GM21717 (cell line): Measurements from ENCODE around the gene EGR2.
A peak's percentile ranks its signal among the peaks of the same experiment; 100 is the strongest.

Source experiments
- ATAC-seq: cut with Tn5 transposase; IDR thresholded peaks from one replicate; pipeline ENCODE4 v1.9.1; 2021; ENCODE audit warnings: mild to moderate bottlenecking, moderate library complexity; ENCODE audit not compliant: unreplicated experiment

The EGR2 gene

DNA sequence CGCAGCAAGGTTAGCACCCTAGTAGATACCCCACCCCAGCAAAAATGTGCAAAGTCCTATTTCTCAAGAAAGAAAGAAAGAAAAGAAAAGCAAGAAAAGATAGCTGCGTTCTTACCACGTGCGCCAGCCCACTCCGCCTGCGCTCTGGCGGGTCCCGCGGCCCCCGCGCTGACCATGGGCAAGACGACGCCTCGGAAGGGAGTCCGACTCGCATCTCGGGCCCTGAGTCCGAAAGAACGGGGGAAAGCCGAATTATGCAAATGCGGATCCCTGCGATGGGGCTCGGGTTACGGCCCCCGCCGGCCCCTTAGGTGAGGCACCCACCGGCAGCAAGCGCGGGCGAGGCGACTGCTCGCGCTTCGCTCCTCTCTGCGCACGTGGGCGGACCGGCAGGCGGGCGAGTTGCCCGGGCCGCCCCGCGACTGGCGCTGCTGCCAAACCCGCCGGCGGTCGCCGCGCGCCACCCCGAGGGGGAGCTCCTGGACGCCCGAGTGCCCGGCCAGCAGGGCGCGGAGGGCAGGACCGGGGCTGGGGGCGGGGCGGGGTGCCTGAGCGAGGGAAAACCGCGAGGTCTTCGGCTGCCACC is 2.4 kb upstream of the EGR2 start:
- no peak for ATAC-seq

DNA sequence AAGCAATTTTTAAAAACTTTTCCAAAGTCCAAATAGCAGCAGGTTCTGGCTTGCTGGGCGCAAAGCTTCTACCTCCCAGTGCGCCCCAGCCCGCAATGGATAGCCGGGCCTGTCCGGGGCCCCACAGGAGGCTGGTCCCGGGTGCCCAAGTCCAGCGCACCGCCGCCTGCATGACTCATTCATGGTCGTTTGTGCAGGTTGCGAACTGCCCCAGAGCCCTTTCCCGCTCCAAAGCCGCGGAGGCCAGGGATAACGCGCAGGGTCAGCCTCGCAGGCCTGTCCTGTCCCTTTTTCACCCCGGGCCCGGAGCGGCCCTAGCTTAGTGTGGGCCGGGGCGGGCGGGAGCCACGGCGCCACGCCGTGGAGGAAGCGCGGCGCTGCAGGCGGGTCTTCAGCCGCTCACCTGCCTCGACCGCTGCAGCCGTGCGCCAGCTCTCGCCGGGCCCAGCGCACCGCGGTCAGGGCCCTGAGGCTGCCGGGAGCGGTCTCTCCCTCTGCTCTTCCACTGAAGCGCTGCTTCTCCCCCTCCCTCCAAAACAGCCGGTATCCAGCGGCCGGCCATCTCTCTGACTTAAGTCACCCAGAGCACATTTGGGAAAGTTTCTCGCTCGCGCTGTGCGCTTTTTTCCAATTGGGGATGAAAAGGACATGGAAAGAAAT is 1.7 kb upstream of the EGR2 start:
- peak; percentile 28 for ATAC-seq

DNA sequence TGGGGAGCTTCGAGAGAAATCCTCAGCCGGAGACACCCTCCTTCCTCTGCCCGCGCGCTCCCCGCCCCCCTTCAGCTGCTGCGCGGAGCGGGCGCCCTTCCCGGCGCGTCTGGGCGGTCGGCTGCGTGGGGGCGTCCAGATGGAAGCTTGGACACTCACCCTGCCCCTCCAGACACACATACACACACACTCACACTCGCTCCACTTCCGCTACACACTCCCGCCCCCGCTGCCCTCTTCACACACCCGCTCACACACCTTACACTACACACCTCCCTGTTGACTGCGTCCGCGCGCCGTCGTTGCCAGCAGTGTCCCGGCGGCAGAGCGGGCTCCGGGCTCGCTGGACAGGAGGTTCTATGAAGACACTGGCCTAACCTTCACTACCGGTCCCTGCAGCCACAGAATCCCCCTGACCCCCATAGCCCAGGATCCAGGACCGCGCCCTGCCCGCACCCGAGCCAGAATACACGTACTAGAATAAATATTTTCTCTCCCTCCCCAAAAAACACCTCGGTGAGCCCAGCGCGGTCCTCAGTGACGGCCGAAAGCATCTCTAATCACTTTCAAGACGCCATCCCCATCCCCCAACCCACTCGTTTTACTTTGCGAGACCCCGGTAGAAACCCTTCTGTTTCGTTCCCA is 1.1 kb upstream of the EGR2 start:
- ATAC-seq, result peak; percentile 1

GRCh38 chr10:62816076-62816330 is 163 bp downstream of the EGR2 start:
- no peak for ATAC-seq

DNA sequence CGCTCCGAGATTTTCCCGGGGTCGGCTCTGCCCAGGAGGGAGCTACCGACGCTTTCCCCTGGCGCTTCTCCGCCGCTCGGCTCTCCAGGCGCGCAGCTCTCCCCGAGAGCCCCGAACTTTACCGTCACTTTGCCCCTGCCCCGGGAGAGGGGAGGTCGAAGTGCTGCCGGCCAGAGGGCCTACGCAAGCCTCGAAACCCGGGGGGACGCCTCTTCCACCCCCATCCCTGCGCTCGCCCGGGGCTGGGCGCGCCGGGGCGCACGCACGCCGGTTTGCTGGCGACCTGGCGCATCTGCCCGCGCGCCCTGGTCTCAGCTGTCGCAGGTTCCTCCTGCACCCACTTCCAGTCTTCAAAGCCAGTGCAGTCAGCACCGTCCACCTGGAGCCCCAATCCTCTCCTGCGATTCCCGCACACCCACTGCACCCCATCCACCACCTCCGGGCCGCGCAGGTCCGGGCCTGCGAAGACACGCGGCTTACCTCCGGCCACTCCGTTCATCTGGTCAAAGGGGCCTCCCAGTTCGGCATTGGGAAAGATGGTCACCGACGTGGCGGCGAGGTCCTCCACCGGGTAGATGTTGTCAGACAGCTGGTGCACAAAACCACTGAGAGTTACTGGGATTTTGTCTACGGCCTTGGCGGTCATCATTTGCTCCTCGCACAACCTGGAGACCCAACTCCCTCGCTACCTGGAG is 638 bp downstream of the EGR2 start:
- ATAC-seq, result no peak

DNA sequence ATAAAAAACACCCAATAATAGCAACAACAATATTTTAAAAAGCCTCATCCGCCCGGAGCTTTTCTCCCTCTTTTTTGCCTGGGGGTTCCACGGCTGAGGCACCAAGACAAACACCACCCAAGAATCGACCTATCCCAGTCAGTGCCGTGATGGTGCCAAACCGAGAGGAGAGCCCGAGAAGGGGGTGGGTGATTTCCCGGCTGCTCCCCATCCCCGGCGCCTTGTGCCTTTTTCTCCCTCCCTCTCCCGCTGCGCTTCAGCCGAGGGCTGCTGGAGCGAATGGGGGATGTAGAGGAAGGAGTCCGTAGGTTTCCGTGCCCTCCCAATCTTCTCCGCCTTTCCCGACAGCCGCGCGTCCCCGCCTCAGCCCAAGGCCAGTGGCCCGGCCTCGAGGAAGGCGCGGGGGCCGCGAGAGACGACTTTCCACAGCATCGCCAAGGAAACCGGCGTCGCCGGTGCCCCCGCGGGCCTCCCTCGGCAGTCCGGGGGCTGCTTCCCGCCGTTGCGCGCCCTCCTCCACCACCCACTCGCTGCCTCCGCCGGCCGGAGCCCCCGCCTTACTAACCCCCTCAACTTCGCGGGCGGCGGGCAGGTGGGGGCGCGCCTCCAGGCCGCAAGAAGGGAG is 1.3 kb downstream of the EGR2 start:
- ATAC-seq, result no peak

- ATAC-seq, result no peak
Measured at GRCh38 chr10:62813981-62814380, 2.2 kb downstream of the EGR2 start.

- no peak for ATAC-seq
Measured at GRCh38 chr10:62813453-62813852, 2.7 kb downstream of the EGR2 start.

- ATAC-seq, result no peak
Measured at GRCh38 chr10:62812672-62813439, 3.3 kb downstream of the EGR2 start.

- peak; percentile 43 for ATAC-seq
Measured at GRCh38 chr10:62811159-62811875, 4.8 kb downstream of the EGR2 start.

GRCh38 chr10:62810156-62810902 is 5.8 kb downstream of the EGR2 start:
- no peak for ATAC-seq

DNA sequence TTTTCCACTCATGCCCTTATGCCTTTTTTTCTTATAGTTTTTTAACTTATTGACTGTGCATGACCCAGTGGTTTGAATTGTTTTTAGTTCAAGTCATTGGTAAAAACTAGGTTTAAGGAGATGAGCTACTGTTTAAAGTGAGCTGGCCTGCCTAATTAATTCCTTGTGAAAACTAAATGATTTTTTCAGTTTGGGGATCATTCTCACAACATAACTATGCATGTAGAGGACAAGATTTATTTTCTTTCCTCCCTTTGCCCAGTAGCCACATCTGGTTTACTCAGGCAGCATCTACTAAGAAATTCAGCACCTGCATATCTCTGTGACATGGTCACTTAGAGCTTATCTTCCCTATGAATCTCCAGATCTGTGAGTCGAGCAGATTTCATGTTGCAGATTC is 9.9 kb downstream of the EGR2 start:
- ATAC-seq, result no peak

- peak; percentile 19 for ATAC-seq
Measured at GRCh38 chr10:62805231-62806099, 10.7 kb downstream of the EGR2 start.

DNA sequence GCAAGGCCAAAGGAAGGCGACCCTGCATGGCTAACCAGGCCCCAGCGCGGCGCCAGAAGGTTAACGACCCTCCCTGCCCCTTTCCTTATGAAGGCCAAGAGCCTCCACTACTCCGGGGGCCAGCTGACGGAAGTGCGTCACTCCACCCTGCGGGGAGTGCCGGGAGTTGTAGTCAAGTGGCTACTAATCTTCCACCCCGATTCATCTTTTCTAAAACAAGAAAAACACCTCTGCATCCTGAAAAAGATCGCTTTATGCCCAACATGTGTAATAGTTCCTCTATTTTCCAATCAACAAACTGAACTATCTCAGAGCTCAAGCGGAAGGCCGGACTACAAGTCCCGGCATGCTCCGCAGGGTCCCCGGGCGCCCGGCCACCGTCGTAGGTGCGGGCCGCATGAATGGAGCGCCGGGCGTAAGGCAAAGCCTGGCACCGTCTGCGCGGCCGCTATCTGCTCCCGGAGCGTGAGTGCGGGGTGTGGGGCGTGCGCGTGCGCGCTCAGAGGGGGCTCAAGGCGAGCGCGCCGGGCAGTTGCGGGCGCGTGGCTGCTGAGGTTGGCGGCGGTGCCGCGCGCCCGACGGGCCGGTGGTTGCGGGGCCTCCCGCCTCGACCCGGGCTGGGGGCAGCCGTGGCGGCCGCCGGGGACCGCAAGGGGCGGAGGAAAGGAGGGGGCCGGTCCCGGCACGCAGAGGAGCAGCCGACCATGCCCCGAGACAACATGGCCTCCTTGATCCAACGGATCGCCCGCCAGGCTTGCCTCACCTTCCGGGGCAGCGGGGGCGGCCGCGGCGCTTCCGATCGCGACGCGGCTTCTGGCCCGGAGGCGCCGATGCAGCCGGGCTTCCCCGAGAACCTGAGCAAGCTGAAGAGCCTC is 11.6 kb downstream of the EGR2 start, which contains the start of gene ADO:
TSS of gene ADO (plus strand) at position 365 of the 875 bp plus-strand sequence. CDS start at position 705, 340 bp downstream.
- ATAC-seq, result peak; percentile 85

GRCh38 chr10:62803724-62804355 is 12.3 kb downstream of the EGR2 start:
- no peak for ATAC-seq

DNA sequence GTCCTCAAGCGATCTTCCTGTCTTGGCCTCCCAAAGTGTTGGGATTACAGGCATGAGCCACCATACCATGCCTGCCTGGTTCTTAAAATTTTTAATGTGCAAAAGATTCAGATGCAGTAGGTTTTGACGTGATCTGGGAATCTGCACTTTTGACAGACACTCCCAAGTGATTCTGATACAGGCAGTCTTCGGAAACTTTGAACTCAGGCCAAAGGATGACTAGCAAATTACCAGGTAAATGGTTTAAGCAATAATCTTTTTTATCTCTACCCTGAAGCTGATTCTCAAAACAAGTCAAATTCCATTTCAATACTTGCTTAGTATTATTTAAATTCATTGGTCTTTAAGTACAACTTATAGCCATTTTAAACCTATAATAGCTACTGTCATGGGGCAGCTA is 14.3 kb downstream of the EGR2 start:
- no peak for ATAC-seq

DNA sequence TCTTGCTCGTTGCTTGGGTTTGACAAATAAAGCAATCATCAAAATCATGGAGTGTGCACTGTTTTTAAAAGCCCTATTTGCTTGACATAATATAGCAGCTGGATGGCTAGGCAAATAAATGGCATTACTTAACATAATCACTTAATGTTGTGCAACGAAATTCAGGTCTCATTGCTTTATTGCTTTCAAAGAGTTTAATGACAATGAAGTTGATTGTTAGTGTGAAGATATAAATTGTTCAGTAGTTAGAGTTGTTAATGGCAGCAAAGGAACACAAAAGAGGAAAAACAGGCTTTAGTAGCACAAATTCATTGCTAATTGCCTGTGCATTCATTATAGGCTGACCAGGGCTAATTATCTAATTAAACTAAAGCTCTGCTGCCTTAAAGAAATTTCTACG is 19.3 kb downstream of the EGR2 start:
- no peak for ATAC-seq
